GM19455 (cell line): ENCODE measurements around the gene HAND2.

ENCODE experiments used
- ATAC-seq: cut with Tn5 transposase; IDR thresholded peaks from one replicate; pipeline ENCODE4 v1.9.1; 2021; ENCODE audit not compliant: unreplicated experiment

The HAND2 gene

DNA sequence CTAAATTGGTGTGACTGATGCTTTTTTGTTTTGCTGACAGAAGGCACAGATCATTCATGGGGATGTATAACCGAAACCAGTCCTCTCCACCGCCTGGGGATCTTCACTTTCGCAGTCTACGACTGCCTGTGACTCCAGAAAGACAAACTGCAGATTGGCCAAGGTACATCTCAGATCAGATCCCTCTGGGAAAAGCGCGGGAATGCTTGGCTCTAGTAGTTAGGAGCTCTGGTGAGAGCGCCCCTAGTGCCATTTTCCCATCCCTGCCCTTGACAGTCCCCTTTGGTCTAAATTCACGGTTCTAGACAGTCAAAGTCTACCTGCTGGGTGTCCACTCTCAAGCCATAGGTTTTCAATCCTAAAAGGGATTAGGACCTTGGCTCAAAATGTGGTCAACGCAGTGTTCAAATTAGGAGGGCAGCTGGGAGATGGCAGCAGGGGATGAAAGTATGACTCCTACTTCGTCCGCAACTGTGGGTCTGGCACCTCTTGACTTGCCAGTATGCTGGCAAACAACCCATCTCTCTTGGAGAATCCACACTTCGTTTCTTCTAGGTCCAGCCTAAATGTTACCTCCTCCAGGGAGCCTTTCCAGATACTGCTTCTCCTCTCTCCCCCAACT lies 6.9 kb upstream of the HAND2 start:
- no peak for ATAC-seq

DNA sequence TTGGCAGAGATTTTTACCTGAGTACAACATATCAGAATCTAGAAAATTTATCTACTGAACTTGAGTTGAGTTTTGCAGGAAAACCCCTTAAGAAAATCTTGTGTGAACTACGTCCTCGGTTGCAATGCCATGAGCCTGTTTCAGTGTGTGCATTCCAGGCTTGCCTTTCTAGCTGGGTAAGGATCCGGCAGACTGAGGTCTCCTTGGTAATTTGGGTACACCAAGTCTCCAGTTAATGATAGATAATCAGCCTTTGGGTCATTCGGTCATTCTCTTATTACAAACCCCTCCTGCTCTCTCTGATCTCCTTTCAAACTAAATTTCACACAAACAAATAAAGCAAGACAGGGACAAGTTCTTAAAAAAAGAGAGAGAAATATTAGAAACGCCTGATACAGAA lies 5.9 kb upstream of the HAND2 start:
- ATAC-seq, result no peak

DNA sequence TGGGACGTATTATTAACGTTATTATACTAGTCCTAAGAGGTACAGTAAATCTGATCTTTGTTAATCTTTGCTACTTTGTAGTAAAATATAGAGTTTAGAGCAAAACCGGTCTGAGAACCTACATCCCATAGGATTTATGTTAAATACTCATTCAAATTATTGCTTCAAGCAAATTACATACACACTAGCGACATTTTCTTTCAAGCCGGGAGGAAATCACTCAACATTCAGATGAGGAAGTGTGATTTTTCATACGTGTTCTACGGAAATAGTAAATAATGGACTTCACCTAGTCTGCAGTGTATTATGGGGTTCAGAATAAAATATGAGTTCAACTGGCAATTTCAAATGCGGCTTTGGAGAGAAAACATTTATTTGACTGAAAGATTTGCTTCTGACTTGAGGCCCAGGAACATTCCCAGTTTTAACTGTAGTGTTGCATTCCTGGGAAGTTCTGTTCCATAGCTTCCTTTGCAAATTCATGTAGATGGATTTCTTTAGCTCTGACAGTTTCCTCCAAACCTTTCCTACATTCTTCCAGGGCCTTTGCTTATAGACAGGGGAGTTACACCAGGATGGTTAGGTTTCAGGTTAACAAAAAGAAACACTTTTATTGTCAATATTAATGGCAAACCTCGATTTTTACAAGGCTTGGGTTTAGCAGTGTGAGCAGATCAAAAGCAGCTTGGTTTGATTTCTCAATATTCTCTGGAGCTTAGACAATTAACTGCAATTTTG lies 5.3 kb upstream of the HAND2 start:
- ATAC-seq, result no peak

DNA sequence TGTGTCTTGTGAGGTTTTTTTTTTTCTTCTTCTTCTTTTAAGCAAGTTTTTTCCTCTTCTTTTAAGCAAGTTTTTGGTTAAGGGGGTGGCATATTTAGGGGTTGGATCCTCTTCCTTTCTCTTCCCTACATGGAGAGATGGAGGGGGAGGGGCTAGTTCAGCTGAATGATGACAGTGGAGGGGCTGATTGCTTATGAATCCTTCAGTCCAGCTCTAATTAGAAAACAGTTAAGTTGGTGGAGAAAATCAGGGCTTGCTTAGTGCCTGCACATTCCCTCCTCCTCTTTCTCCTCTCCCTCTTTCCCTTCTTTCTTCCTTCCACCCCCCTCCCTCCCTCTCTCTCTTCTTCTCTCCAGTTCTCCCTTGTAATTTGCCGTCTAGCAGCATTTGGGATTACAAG lies 4.4 kb upstream of the HAND2 start:
- ATAC-seq, result no peak

- ATAC-seq, result no peak
Measured at GRCh38 chr4:173532725-173533511, 2.9 kb upstream of the HAND2 start.

- no peak for ATAC-seq
Measured at GRCh38 chr4:173531086-173531965, 1.3 kb upstream of the HAND2 start.

DNA sequence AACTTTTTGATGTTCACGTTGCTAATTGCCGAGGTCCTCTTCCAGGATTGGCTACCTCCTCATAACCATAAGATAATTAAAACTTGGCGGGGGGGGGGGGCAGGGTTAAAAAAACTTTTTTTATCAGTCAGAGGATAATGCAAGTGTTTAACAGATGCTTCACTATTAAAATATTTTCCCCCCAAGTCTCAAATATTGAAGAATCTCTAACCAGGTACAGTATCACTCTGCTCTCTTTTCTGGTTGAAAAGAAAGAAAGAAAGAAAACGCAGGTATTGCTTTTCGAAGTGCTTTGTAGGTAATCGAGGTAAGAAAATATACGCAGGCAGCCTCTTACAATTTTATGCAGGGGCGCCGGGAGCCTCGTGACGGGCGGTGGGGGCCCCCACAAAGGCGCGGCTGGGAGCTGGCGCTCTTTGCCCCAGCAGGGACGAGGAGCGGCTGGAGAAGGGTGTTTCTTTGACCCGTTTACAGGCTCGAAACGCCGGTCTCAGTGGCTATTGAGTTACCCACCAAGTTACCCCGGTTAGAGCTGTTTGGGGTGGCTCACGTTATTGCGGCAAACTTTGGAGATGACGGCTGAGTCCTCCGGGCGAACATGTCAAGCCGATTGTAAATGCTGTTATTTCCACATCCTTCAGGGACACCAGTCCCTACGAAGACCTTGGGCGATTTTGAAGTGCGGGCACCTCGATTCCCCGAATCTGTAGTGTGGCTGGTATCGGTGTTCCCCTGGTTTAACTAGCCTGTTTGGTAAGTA lies 477 bp upstream of the HAND2 start:
- no peak for ATAC-seq

DNA sequence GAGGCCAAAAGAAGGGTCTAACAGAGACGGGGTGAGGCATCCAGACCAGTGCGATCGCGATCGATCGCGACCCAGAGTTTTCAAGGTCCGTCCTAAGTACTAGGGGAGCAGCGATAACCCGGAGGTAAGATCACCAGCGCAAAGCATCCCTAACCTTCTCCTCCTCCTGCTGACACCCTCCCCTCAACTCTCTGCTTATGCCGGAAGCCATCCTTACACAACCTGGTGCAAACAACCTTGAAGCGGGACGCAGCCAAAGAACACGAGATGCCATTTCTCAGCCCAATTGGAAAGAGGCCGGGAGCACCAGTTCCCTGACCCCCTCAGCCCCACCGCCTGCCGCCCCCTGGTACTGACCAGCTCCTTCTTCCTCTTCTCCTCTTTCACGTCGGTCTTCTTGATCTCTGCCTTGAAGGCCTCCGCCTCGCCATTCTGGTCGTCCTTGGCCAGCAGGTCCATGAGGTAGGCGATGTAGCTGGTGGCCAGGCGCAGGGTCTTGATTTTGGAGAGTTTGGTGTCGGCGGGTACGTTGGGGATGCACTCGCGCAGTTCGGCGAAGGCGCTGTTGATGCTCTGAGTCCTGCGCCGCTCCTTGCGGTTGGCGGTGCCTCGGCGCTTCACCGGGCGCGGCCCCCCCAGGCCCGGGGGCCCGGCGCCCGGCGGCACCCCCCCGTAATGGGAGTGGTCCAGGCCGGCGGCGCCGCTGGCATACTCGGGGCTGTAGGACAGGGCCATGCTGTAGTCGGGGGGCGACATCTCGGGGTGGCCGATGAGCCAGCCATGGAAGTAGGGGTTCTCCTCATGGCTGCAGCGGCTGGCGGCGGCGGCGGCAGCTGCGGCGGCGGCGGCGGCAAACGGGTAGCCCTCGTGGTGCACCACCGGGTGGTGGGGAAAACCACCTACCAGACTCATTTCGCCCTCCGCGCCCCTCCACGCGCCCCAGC lies 1.4 kb downstream of the HAND2 start:
- no peak for ATAC-seq

DNA sequence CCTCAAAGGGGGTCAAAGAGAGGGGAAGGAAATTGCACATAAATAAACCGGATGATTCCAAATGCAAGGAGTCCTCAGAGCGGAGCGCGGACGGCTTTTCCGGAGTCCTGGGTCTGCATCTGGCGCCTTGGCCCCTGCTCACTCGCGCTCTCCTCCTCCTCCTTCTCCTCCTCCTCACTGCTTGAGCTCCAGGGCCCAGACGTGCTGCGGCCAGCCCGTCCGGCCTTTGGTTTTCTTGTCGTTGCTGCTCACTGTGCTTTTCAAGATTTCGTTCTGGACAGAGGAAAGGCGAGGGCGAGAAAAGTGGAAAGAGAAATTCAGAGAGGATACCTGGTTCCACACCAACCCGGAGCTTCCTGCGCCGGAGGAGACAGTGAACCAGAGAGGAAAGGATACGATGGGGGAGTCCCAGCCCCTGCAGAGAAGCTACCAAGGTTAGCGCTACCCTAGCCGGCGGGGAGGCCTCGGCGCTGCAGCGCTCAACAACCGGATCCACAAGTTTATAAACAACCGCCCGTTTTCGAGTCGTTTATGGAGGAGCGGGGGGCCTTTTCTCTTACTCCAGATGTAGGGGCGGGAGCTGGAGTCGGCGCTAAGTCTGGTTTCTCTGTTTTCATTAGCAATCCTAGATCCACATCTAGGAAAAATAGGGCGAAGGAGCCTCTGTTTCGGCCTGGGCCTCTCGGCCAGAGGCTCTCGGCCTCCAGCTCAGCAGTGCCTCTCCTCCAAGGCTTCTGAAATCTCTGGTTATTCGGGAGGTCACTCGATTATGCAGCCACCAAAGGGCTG lies 2.7 kb downstream of the HAND2 start:
- no peak for ATAC-seq

- no peak for ATAC-seq
Measured at GRCh38 chr4:173526724-173527102, 3.3 kb downstream of the HAND2 start.

DNA sequence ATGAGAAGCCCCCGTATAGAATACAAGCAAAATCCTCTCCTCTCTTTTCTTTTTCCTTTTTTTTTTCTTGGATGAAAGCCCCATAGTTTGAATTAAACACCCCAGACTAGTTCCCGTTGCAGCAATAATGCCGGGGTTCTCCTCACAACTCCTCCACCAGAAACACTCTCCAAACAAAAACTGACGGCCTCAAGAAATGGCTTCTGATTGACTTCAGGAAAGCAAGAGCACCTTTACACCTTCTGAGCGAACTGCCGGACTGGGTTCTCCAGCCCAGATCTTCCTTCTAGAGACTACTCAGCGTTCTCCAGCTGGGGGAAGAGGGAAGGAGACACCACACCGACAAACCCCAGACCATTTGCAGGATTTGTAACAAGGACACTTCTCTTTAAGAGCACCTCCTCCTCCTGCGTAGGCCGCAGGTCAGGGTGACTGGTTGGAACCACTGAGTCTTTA lies 4.0 kb downstream of the HAND2 start:
- no peak for ATAC-seq

DNA sequence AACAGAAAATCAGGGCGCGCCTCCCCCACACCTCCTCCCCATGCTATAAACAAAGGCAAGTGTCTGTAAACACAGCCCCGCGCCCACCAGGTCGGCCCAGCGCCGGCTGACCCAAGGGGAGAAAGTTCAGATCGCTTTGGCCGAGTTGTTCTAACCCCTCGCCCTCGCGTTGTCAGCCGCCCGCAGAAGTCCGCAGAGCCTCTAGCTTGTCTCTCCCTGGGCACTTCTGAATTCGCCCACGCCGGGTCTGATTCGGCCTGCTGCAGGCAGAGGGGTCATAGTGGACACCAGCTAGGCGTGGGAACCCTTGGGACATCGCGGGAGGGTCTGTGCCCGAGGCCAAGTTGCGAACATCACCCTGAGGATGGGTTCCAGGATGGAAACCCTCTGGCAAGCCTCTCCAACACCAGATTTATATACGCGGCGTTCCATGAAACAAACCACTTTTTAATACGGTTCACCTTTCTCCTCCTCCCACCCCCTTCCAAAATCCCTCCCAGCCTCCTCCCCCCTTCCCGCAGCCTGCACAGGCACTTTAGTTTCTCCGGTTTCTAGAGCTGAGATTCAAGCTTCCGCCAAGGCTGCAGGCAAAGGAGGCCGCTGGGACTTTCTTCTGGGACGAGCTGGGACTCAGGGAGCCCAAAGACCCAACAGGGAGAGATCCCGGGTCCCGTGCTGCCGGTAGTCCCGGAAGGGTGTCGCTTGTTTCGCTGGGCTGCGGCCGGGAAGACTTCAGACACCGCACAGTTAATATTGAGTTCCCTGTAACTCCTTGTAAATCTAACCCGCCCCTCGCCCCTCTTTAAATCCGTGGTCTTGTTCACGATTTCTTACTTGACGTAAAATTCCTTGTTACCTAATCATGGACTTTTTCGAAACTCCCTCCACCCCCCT lies 4.7 kb downstream of the HAND2 start:
- ATAC-seq, result no peak

DNA sequence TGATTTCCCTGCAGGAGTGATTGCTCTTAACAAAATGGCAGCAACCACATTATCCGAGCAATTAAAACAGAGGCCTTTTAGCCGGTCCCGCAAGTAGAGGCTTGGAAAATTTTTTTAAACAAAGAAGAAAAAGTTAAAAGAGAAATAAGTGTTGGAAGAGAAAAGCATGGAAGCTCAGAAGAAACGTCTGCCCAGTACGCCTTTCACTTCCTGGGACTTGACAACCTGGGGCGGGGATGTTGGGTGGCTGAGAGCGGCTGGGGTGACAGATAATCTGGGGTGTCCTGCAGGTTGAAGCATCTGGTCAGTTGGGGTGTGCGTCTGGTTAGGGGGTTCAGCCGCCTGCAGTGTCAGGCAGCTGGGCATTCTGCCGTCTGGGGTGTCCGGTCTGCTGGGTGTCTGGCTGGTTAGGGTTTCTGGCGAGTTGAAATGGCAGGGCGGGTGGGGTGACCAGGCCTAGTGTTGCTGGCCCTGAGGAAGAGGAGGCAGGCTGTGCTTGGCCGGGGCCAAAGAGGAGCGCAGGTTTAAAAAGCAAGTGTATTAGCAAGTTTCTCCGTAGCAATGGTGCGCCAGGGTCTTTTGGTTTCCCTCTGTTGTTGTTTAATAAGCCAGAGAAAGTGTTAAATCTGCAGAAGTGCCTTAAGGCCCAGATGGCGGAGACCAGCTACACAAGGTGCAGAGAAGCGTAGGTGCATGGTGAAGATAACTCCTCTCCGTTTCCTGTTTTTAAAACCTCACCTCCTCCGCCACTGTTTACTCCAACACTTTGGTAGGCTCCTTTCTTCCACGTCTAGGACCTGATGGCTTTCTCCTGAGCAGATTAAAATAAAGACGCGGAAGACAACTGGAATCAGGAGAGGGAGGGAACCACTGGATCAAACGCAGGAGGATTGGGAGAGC lies 5.6 kb downstream of the HAND2 start:
- ATAC-seq, result no peak

DNA sequence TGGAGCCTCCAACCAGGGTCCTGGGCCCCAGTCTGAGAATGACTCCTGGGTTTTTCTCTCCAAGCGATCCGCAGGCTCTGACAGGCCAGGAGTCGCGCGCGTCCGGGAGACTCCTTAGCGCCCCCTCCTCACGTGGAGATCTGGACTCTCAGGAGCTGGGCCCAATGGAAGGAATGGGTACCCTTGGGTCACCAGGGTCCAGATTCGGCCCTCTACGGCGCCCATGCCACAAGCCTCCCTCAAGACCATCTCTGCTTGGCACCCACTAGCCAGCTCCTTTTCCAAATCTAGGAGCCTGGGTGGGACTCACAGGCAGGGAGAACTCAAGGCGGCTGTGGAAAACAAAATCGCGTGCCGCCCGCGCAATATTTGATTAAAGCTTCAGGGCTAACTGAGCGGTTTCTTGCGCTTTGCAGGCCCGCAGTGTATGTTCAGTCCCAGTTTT lies 7.1 kb downstream of the HAND2 start:
- no peak for ATAC-seq

DNA sequence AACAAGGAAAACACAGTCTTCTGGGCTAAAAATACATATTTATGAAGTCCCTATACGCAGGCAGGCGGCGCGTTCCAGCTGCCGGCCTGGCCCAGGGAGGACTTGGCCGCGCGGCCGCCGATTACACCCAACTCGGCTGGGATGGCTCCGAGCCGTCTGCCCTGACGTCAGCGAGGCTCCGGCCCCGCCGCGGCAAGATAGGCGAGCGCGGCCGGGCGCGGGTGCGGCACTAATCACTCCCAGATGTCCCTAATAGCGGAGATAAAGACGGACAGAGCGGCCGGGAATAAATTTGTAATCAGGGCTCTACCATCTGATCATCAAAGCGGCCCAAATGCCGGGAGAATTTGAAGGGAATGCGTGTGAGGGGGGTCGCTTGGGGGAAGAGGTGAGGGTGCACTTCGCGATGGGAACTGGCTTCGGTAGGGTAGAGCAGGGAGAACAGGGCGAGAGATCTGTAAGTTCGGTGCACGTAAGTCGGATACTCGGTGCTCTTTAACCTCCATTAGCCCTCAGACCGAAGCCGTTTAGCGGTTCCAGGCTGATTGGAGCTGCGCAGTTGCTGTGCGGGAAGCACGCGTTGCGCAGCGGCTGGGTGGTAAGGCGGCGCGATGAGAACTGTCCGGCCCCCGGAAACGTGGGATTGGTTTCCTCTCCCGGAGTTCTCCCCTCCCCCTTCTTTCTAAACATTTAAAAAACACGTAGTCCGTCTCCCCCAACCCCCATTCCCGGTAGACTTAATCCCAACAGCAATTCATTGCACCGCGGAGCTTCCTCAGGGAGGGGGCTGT lies 7.7 kb downstream of the HAND2 start:
- ATAC-seq, result no peak
